ENCODE measurements around the gene HSD17B11.
"Not testable (repeated sequence)": the region's sequence is repeated elsewhere in the genome, so short reads cannot be mapped to it uniquely, and the experiment has no call there.

The HSD17B11 gene

DNA sequence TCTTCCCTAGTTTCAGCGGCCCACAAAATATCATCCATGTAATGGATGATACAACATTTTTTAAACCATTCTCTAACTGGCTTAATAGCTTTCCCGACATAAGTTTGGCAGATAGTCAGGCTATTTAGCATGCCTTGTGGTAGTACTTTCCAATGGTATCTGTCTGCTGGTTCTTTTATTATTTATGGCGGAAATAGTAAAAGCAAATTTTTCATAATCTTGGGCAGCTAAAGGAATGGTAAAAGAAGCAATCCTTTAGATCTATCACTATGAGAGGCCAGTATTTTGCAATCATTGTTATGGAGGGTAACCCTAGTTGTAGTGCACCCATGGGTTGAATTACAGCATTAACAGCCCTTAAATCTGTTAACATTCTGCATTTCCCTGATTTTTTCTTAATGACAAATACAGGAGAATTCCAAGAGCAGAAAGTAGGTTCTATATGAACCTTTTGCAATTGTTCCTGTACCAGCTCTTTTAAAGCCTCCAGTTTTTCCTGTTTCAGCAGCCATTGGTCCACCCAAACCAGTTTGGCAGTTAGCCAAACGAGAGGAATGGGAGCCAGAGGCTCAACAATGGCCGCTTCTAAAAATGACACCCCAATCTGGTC, 14.3 kb upstream of the HSD17B11 start:
- DNase-seq: peak; percentile 59

DNA sequence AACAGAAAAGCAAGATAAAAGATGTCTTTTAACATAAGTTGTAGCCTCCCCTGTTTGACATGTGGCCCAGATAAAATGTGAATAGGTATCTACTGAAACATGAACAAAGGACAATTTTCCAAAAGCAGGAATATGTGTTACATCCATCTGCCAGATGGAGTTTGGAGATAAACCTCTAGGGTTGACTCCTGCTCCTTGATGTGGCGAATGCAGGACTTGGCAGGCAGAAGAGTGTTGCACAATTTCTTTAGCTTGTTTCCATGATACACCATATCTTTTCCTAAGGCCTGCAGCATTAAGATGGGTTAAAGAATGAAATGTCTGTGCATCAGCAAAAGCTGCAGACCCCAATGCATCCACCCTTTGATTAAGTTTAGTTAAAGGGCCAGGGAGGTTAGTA, 12.7 kb upstream of the HSD17B11 start:
- DNase-seq: peak; percentile 55

DNA sequence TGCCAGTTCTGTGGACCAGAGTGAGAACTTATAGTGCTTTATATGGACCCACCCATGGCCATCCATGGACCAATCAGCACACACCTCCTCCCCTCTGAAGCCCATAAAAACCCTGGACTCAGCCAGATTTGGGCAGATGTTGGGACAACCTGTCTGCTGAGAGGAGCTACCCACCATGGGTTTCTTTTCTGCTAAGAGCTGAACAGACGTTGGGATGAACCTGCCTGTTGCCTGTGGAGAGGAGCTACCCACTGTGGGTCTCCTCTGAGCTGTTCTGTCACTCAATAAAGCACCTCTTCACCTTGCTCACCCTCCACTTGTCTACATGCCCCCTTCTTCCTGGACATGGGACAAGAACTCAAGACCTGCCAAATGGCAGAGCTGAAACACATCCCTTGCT, 9.0 kb upstream of the HSD17B11 start:
- no peak for DNase-seq

DNA sequence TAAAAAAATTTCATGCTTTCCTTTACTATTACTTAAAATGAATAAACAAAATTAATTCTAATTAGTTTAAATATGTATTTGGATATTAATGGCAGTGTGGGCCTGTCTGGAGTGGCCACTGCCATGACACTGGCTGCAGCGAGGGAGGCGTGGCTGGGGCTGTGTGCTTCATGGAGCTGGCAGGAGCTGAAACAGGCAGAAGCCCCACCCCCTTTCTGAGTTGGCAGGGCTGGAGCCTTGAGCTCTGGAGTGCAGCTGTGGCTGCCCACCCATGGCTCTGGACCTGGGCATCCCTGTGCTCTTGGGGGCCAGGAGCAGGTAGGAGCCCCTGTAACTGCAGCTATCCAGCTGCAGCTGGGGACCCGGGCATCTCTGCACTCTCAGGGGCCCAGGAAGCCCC, 8.2 kb upstream of the HSD17B11 start:
- no peak for DNase-seq

DNA sequence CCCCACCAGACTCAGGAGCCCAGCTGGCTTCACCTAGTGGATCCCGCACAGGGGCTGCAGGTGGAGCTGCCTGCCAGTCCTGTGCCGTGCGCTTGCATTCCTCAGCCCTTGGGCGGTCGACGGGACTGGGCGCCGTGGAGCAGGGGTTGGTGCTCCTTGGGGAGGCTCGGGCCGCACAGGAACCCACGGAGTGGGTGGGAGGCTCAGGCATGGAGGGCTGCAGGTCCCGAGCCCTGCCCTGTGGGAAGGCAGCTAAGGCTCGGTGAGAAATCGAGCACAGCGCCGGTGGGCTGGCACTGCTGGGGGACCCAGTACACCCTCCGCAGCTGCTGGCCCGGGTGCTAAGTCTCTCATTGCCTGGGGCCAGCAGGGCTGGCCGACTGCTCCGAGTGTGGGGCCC, 4.9 kb upstream of the HSD17B11 start:
- DNase-seq: not testable (repeated sequence)

DNA sequence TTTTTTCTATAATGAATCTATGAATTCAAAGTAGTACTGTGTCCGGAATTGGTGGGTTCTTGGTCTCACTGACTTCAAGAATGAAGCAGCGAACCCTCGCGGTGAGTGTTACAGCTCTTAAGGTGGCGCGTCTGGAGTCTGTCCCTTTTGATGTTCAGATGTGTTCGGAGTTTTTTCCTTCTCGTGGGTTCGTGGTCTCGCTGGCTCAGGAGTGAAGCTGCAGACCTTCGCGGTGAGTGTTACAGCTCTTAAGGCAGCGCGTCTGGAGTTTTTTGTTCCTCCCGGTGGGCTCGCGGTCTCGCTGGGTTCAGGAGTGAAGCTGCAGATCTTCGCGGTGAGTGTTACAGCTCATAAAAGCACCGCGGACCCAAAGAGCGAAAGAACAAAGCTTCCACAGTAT, 4.1 kb upstream of the HSD17B11 start:
- not testable (repeated sequence) for DNase-seq

DNA sequence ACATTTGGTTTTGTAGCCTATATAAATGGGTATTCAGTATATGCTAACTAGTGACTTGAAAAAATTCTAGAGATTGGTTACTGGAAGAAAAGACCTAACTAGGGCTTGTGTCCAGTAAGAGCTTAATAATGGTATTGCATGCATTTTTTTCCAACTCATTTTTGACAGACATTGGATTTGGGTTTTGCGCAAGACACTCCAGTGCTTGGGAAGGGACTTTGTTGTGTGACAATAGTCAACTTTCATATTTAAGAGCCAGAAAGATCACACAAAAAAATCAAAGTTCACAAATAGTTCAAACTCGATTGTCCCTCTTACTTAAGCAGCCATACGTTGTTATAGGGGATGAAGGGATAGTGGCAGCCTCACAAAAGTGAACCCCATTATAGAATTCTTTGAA, 1.2 kb upstream of the HSD17B11 start:
- DNase-seq: no peak

DNA sequence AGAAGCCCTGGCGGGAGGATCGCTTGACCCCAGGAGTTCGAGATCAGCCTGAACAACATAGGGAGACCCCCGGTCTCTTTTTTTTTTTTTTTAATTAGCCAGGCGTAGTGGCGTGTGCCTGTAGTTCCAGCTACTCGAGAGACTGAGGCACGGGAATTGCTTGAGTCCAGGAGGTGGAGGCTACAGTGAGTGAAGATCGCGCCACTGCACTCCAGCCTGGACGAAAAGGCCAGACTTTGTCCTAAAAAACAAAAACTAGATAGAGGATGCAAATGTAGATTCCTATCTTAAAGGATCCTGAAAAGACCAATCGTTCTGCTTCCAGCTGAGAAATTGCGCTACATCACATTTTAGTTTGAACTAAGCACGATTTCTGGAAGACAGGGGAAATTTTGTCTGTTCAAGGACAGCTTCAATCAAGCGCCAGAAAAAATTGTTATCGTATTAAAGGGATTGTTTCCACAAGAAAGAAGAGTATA, 627 bp upstream of the HSD17B11 start:
- no peak for DNase-seq

DNA sequence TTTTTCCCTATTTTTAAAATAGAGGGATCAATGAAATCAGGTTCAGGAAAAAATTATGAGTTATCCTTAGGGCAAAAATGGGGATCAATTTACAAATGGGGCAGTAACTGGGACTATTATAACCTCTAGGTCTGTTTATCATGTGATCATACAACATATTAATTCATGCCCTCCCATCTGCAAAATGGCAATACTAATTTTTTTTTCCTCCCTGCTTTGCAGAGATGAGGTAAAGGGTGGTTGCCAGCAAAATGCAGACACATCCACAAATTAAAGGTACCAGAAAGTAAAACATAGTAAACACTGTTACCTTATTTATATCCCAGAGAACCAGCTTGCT, 467 bp downstream of the HSD17B11 start:
- no peak for DNase-seq

DNA sequence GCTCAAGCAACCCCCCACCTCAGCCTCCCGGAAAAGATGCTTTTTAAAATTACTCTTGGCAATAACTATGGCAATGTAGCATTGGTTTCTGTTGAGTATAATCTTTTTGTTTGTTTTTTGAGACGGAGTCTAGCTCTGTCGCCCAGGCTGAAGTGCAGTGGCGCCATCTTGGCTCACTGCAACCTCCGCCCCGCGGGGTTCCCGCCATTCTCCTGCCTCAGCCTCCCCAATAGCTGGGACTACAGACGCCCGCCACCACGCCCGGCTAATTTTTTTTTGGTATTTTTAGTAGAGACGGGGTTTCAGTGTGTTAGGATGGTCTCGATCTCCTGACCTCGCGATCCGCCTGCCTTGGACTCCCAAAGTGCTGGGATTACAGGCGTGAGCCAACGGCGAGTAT, 933 bp downstream of the HSD17B11 start:
- not testable (repeated sequence) for DNase-seq

DNA sequence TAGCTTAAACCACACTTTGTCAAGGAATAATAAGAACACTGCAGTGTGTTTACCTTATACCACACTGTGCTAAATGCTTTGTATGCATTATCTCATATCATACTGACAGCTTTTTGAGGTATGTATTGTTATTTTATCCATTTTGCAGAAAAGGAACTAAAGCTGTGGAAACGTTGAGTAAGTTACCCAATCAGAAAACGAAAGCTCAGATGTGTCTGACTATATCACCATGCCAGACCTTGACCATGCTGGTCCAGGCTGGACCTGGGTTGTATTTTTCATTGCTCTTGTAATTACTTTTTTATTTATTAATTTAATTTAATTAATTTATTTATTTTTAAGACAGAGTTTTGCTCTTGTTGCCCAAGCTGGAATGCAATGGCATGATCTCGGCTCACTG, 2.1 kb downstream of the HSD17B11 start:
- DNase-seq: no peak

DNA sequence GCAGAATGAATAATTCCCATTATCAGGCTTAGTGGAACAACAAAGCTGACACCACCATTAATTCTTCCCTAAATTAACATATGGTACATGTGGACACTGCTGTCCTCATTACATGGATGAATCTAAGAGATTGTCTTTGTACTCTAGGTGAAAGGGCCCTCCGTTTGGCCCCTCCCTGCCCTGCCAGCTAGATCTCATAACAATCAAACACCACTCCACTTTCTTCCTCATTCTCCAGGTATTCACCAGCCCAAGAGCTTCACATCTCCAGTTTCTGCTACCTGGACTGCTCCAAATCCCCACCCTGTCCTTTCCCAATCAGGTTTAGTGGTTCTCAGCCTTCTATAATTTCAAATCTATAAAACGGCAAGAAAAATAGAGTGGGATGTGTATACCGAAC, 3.8 kb downstream of the HSD17B11 start:
- DNase-seq: no peak

DNA sequence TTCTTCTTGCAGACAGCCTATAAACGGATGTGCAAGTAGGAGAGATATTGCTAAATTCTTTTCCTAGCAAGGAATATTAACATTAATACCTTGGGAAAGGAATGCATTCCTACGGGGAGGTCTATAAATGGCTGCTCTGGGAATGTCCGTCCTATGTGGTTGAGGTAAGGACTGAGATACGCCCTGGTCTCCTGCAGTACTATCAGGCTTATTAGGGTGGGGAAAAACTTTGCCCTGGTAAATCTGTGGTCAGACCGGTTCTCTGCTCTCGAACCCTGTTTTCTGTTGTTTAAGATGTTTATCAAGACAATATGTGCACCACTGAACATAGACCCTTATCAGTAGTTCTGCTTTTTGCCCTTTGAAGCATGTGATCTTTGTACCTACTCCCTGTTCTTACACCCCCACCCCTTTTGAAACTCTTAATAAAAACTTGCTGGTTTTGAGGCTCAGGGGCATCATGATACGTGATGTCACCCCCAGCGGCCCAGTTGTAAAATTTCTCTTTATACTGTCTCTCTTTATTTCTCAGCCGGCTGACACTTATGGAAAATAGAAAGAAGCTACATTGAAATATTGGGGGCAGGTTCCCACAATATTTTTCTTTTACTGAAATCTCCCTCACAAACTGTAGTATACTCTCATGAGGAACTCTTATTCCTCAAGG, 6.4 kb downstream of the HSD17B11 start:
- not testable (repeated sequence) for DNase-seq

DNA sequence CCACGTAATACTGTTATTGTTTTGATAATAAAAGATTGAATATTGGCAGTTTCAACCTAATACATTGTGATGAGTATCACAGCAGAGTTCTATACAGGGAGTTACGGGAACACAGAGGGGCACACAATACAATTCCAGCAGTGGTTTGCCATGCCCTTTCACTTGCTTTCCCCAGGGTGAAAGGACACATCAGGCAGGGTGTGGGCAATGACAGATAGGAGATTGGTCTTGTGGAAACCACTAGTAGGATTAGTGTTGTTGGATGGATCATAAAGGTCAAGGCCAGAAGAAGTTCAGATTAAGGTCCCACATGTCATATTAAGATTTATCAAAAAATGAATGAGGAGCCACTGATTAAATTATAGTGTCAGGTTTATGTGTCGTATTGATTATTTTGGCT, 8.1 kb downstream of the HSD17B11 start:
- DNase-seq: no peak

DNA sequence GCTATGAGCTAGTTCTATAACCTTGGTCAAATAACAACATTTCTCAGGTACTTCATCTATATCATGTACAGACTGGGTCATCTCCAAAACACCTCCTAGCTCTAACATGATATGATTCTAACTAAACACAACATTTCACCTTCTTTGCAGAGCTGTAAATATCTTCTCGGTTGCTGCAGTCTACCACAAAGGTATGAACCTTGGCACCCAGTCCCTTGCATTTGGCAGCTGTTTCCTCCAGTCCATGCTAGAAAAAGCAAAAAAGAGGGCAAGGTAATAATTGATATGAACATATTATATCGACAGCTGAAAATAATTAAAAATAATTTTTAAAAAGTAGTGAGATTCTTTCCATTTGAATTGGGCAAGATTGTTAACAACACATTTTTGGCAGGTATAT, 8.9 kb downstream of the HSD17B11 start:
- no peak for DNase-seq

DNA sequence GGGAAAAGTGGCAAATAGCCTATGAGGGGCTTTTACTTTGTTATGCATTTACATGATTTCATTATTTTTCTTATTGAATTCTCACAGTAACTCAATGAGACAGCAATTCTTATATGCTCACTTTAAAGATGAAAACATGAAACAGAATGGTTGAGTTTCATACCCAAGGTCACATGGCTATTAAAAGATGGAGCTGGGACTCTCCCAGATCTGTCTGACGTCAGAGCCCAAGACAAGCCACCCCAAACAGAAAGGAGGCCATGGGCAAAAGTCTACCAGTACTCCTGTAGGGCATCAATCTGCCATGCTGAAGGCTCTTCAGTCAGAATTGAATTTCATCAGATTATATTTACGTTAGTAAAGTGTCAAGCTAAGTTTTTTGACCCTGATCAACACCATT, 13.2 kb downstream of the HSD17B11 start:
- no peak for DNase-seq

DNA sequence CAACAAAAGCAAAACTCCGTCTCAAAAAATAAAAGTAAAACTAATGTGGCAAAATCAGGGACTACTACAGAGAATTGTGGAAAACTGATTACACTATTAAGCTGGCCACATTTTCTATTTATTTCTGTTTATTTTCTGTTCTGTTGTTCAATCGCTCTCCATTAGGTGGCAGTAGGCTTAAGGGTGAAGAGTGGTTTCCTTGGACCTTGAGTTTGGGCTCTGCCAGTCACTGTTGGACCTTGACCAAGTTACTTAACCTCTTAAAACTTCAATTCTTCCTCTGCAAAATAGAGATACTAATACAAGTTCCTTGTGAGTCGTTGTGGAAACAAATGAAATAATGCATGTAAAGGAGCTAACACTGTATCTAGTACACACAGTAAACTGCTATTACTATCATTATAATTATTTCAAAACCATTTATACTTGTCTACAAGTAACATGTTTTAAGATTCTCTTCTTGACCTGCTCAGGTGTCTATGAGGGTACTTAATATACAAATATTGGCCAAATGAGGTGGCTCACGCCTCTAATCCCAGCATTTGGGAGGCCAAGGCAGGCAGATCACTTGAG, 15.2 kb downstream of the HSD17B11 start:
- peak; percentile 78 for DNase-seq

DNA sequence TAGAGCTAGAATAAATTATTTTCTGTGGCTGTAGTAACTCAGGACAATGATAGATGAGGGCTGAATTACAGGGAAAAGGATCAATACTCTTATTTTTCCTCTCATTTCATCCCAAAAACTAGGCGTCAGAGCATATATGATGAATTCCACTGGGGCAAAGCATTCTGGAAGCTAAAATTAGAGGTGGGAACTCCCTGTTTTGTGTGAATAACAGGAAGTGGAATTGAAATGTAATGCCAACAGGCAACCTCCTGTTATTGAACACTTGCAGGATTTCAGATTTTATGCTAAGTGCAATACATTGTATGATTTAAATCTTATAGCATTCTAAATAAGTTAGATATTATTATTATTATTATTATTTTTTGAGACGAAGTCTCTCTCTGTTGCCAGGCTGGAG, 20.9 kb downstream of the HSD17B11 start:
- DNase-seq: no peak

DNA sequence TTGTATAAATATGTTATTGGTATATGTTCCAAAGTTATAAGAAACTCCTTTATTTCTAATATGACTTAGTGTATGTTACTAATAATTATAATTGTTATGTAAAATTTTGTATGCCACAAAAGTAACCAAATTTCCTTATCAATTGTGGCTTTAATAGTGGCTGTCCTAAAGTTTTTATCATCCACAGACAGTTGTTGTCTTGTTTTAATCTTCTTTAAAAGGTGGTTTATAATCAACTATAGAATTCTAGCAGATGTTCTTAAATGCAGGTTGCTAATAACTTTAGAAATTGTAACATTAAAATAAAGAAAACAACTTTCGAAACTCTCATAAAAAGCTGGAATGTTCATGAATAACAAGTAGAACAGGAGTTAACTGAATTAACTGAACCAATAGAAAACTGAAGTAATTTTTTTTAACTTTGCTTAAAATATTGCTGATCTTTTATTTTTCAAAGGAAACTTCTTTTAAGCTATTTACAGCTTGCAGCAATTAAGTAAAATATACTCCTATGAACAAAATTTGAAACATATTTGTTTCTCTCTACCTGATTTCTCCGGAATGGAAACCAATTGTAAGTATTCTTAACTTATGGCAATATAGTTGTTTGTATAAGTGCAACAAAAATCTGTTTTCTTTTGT, 24.3 kb downstream of the HSD17B11 start:
- DNase-seq: no peak

DNA sequence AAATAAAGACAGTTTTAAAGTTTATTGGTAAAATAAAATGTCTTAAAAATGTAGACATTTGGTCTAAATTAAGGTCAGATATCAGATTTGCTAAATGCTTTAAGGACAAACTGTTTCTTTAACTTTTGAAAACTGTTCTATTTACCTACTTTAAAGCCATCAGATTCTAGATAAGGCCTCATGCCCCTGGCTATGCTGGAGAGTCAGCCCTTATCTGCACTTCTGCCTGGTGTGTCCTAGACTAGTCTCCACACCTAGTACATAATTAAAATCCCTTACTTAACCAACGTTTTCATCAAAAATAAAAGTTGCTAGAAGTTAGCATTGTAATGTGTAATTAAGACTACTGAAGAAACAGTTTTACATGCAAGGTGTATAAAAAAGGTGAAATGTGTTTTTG, 25.6 kb downstream of the HSD17B11 start:
- no peak for DNase-seq

DNA sequence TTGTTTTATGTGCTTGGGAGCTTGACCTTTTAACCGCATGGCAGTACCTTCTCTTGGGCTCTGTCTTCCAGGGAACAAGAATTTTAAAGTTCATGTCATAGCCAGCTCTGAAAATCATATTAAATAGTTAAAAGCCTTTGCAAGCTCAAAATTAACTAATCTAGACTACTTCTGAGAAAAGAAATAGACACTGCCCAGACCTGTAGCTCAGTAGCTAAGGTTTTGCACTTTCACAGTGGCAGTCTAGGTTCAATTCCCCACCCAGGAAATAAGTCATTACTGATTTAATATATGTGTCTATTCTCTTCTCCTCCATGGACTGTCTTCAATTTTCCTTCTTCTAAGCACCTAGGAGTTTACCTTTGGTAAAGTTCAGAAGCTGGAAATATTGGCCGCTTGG, 27.4 kb downstream of the HSD17B11 start:
- DNase-seq: no peak

DNA sequence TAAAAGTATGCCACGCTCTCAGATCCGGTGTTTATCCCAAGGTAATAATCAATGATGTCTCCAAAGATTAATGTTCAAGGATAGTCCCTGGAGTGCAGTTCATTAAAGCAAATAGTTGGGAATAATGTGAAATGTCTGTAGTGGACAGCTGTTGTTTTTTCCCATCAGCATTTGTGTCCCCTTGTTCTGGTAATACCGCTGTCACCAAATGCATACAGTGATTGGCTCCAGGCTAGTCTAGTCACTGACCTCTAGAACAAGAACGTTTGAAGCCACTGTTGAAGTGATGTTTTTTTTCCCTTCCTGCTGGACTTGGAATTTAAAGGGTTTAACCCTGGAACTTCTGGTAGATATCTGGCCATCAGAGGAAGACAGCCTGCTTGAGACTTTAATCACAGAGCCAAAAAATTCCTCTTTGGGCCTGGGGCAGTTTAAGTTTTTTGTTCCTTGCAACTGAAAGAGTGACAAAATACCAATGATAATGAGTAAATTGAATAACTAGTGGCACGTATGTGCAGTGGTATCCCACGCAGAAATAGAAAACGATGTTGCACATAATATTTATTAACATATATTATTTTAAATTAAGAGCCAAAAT, 30.6 kb downstream of the HSD17B11 start:
- no peak for DNase-seq

DNA sequence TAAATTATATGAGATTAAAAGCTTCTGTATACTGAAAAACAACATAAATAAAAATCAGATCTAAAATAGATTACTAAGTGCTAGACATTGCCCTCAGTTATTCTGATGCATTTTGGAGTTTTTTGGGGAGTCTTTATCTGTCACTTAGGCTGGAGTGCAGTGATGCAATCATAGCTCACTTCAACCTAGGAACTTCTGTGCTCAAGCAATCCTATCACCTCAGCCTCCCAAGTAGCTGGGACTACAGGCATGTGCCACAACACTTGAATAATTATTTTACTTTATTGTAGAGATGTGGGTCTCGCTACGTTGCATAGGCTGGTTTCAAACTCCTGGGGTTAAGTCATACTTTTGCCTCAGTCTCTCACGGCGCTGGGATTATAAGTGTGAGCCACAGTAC, 31.7 kb downstream of the HSD17B11 start:
- DNase-seq: no peak
